ENCODE results near the gene S100PBP.
A peak's percentile ranks its signal among the peaks of the same experiment; 100 is the strongest.

S100PBP gene

GRCh38 chr1:32887623-32888022, 70.2 kb downstream of the S100PBP start:
- no peak for DNase-seq (ENCODE audit: low spot score)

- DNase-seq (ENCODE audit: low spot score): no peak
Observed at GRCh38 chr1:32888134-32888533, 70.7 kb downstream of the S100PBP start.

GRCh38 chr1:32888677-32889420, 71.4 kb downstream of the S100PBP start:
- DNase-seq (ENCODE audit: low spot score): no peak

GRCh38 chr1:32889731-32890278, 72.4 kb downstream of the S100PBP start:
- no peak for DNase-seq (ENCODE audit: low spot score)

- no peak for DNase-seq (ENCODE audit: low spot score)
Observed at GRCh38 chr1:32890516-32891240, 73.2 kb downstream of the S100PBP start.

- DNase-seq (ENCODE audit: low spot score): no peak
Observed at GRCh38 chr1:32891241-32891570, 73.8 kb downstream of the S100PBP start.

GRCh38 chr1:32891630-32892029, 74.2 kb downstream of the S100PBP start:
- no peak for DNase-seq (ENCODE audit: low spot score)

GRCh38 chr1:32892368-32893197, 75.1 kb downstream of the S100PBP start:
- DNase-seq (ENCODE audit: low spot score): peak; percentile 91

- DNase-seq (ENCODE audit: low spot score): no peak
Observed at GRCh38 chr1:32893198-32894018, 76.0 kb downstream of the S100PBP start.

- no peak for DNase-seq (ENCODE audit: low spot score)
Observed at GRCh38 chr1:32894019-32894600, 76.7 kb downstream of the S100PBP start.

- no peak for DNase-seq (ENCODE audit: low spot score)
Observed at GRCh38 chr1:32894681-32895080, 77.2 kb downstream of the S100PBP start.

GRCh38 chr1:32895325-32896215, 78.1 kb downstream of the S100PBP start:
- DNase-seq (ENCODE audit: low spot score): no peak

GRCh38 chr1:32896451-32896850, 79.0 kb downstream of the S100PBP start:
- DNase-seq (ENCODE audit: low spot score): no peak

GRCh38 chr1:32897082-32898049, 79.9 kb downstream of the S100PBP start:
- no peak for DNase-seq (ENCODE audit: low spot score)

- DNase-seq (ENCODE audit: low spot score): no peak
Observed at GRCh38 chr1:32898056-32898455, 80.6 kb downstream of the S100PBP start.

GRCh38 chr1:32898958-32899357, 81.5 kb downstream of the S100PBP start:
- no peak for DNase-seq (ENCODE audit: low spot score)

GRCh38 chr1:32899586-32900296, 82.3 kb downstream of the S100PBP start:
- no peak for DNase-seq (ENCODE audit: low spot score)

GRCh38 chr1:32900371-32900955, 83.0 kb downstream of the S100PBP start:
- no peak for DNase-seq (ENCODE audit: low spot score)
